ENCODE results near the gene PDLIM7. TPM values are rescaled to one million over a fixed set of nuclear protein-coding genes. Genes with fewer than 3 reads are reported as not detected.

PDLIM7 gene
- polyA plus RNA-seq, 1 donor (not counting 4 experiments of a cell fraction or from before 2014, with no cell fraction given) = 48.5 TPM

DNA sequence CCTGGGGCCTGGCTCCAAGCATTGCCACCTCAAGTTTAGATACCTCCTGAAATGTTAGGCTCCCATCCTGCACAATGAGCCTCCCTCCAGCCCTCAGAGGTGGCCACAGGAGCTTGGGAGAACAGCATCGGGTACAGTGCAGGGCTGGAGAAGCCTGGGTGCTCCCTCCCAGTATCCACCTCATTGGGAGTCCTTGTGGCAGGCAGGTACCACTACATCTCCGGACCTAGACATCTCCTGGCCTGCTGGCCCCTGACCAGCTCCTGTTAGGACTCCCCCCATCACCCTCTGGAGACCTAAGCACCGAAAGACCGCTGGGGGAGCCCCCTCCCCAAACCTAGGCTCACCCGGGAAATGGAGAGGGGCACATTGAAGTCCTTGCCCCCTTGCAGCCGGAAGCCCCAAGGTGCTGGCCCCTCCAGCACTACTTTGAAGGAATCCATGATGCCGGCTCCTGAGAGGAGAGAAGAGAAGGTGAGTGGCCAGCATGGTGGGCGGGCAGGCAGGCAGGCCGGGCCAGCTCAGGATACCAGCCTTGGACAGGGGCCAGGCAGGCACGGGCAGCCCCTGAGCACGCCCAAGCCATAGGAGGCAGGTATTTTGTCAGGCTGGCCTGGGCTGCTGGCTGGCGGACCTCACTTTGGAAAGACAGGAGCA, 1.2 kb downstream of the PDLIM7 start:
- peak overlapping the region; percentile 61 for H3K9ac ChIP-seq (ENCODE audit: control insufficient read depth, extremely low read depth, insufficient read depth, low read length)
- peak overlapping the region; percentile 92 for H3K4me2 ChIP-seq (ENCODE audit: control insufficient read depth, extremely low read depth, insufficient read depth, low read depth, low read length)
- no peak overlapping the region for H2AFZ ChIP-seq (ENCODE audit: control insufficient read depth, low read length)
- no peak for TF ChIP-seq EZH2 (IDR thresholded peaks at IDR 0.05; ENCODE audit: low read length)
- TF ChIP-seq, protein P1, sequence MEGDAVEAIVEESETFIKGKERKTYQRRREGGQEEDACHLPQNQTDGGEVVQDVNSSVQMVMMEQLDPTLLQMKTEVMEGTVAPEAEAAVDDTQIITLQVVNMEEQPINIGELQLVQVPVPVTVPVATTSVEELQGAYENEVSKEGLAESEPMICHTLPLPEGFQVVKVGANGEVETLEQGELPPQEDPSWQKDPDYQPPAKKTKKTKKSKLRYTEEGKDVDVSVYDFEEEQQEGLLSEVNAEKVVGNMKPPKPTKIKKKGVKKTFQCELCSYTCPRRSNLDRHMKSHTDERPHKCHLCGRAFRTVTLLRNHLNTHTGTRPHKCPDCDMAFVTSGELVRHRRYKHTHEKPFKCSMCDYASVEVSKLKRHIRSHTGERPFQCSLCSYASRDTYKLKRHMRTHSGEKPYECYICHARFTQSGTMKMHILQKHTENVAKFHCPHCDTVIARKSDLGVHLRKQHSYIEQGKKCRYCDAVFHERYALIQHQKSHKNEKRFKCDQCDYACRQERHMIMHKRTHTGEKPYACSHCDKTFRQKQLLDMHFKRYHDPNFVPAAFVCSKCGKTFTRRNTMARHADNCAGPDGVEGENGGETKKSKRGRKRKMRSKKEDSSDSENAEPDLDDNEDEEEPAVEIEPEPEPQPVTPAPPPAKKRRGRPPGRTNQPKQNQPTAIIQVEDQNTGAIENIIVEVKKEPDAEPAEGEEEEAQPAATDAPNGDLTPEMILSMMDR (optimal IDR thresholded peaks at IDR 0.05 in 1 of 3, IDR thresholded peaks at IDR 0.05 in 1 of 3, conservative IDR thresholded peaks at IDR 0.05 in 1 of 3; ENCODE audit: extremely low read depth in 1 of 3, insufficient read depth in 2 of 3, low read length in 3 of 3) = peak in 2 of 3 experiments; percentile 56 to 62
- DNase-seq (ENCODE audit: low read depth, low spot score) = peak; percentile 53
- peaks cover 42% of the 10 kb centered on the region for H3K4me1 ChIP-seq (ENCODE audit: control insufficient read depth, extremely low read depth, insufficient read depth, low read length)
- peaks cover 4% of the 10 kb centered on the region for H3K9me1 ChIP-seq (ENCODE audit: control insufficient read depth, extremely low read depth, insufficient read depth, low read length)
- peaks cover 23% of the 10 kb centered on the region for H3K79me2 ChIP-seq (ENCODE audit: control insufficient read depth, insufficient read depth, low read length)
- H3K27ac ChIP-seq (ENCODE audit: control insufficient read depth, insufficient read depth, low read length) = peak overlapping the region; percentile 67
- H3K9me3 ChIP-seq (ENCODE audit: control insufficient read depth, low read depth, low read length) = no peaks in the 10 kb centered on the region
- H3K36me3 ChIP-seq (ENCODE audit: control insufficient read depth in 2 of 2, extremely low read depth in 1 of 2, insufficient read depth in 2 of 2, low read length in 2 of 2) = peaks cover 3 to 13% of the 10 kb centered on the region in 2 experiments
- dilution Hi-C loops (cut with MboI; ENCODE audit: extremely low pct_ligation_motif_present, low sequenced_read_pairs) = no loop called here
- FAIRE-seq = peak; percentile 20
- peaks cover 2% of the 10 kb centered on the region for H4K20me1 ChIP-seq (ENCODE audit: control insufficient read depth, extremely low read depth, insufficient read depth, low read length)
- no peaks in the 10 kb centered on the region for H3K27me3 ChIP-seq (ENCODE audit: control insufficient read depth, extremely low read depth, insufficient read depth, low read length)
- H3K4me3 ChIP-seq (ENCODE audit: control insufficient read depth in 2 of 3, extremely low read depth in 1 of 3, insufficient read depth in 2 of 3, low read depth in 1 of 3, low read length in 3 of 3) = peak overlapping the region; percentile 76 to 77 (median 77)

DNA sequence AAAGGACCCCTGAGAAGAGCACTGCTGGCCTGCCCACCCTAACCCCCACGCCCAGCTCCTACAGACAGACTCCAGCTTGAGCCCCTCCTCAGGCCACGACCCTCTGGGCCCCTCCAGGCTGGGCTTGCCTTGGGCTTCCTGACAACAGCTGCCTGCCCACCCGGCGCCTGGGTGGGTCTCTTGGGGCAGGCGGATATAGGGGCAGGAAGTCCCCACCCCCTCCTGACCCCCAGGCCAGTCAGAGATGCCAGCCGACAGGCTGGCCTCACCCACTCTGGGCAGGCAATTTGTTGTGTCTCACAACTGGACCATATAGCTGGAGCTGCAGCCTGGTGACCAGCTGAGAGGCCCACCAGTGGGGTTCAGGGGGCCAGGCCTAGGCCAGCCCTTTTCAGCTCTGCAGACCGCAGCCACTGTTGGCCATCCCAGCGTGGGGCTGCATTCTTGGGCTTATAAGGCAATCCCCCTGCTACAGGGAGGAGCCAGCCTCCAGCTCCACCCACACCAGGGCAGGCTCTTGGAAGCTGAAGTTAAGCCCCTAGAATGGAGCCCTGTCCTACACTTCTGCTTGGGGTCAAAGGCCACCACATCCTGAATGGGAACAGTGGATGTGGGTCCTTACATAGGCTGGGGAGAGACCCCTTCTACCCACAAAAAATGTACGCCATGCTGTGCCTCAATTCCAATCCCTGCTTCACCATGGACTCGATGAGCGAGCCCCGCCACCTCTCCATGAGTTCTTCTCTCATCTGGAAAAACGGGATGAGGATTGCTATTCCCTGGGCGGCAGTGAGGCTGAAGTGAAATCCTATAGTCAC, 2.0 kb downstream of the PDLIM7 start:
- peak overlapping the region; percentile 80 for H3K27ac ChIP-seq (ENCODE audit: control insufficient read depth, insufficient read depth, low read length)
- peak overlapping the region; percentile 64 for H3K9ac ChIP-seq (ENCODE audit: control insufficient read depth, extremely low read depth, insufficient read depth, low read length)
- peaks cover 24% of the 10 kb centered on the region for H3K79me2 ChIP-seq (ENCODE audit: control insufficient read depth, insufficient read depth, low read length)
- no peak for FAIRE-seq
- H3K27me3 ChIP-seq (ENCODE audit: control insufficient read depth, extremely low read depth, insufficient read depth, low read length) = no peaks in the 10 kb centered on the region
- H3K4me1 ChIP-seq (ENCODE audit: control insufficient read depth, extremely low read depth, insufficient read depth, low read length) = peaks cover 42% of the 10 kb centered on the region
- H2AFZ ChIP-seq (ENCODE audit: control insufficient read depth, low read length) = no peak overlapping the region
- DNase-seq (ENCODE audit: low read depth, low spot score) = no peak
- peaks cover 7 to 18% of the 10 kb centered on the region in 2 experiments for H3K36me3 ChIP-seq (ENCODE audit: control insufficient read depth in 2 of 2, extremely low read depth in 1 of 2, insufficient read depth in 2 of 2, low read length in 2 of 2)
- H3K9me3 ChIP-seq (ENCODE audit: control insufficient read depth, low read depth, low read length) = no peaks in the 10 kb centered on the region
- TF ChIP-seq EZH2 (IDR thresholded peaks at IDR 0.05; ENCODE audit: low read length) = no peak
- TF ChIP-seq, protein P1 (optimal IDR thresholded peaks at IDR 0.05 in 1 of 3, IDR thresholded peaks at IDR 0.05 in 1 of 3, conservative IDR thresholded peaks at IDR 0.05 in 1 of 3; ENCODE audit: extremely low read depth in 1 of 3, insufficient read depth in 2 of 3, low read length in 3 of 3) = no peak
- H3K4me3 ChIP-seq (ENCODE audit: control insufficient read depth in 2 of 3, extremely low read depth in 1 of 3, insufficient read depth in 2 of 3, low read depth in 1 of 3, low read length in 3 of 3) = peak overlapping the region in 2 of 3 experiments; percentile 11 to 77
- H3K9me1 ChIP-seq (ENCODE audit: control insufficient read depth, extremely low read depth, insufficient read depth, low read length) = peaks cover 4% of the 10 kb centered on the region
- dilution Hi-C loops (cut with MboI; ENCODE audit: extremely low pct_ligation_motif_present, low sequenced_read_pairs) = no loop called here
- peak overlapping the region; percentile 92 for H3K4me2 ChIP-seq (ENCODE audit: control insufficient read depth, extremely low read depth, insufficient read depth, low read depth, low read length)
- peaks cover 3% of the 10 kb centered on the region for H4K20me1 ChIP-seq (ENCODE audit: control insufficient read depth, extremely low read depth, insufficient read depth, low read length)
